NCI-H128 (cell line): ENCODE measurements around the gene CLSTN2.

Source experiments
- DNase-seq: peaks from one replicate; lab custom pipeline; 2025; ENCODE audit not compliant: unreplicated experiment; lab: John Stamatoyannopoulos, UW

CLSTN2 gene

GRCh38 chr3:140091143-140091542 lies 156.2 kb downstream of the CLSTN2 start:
- no peak for DNase-seq

DNA sequence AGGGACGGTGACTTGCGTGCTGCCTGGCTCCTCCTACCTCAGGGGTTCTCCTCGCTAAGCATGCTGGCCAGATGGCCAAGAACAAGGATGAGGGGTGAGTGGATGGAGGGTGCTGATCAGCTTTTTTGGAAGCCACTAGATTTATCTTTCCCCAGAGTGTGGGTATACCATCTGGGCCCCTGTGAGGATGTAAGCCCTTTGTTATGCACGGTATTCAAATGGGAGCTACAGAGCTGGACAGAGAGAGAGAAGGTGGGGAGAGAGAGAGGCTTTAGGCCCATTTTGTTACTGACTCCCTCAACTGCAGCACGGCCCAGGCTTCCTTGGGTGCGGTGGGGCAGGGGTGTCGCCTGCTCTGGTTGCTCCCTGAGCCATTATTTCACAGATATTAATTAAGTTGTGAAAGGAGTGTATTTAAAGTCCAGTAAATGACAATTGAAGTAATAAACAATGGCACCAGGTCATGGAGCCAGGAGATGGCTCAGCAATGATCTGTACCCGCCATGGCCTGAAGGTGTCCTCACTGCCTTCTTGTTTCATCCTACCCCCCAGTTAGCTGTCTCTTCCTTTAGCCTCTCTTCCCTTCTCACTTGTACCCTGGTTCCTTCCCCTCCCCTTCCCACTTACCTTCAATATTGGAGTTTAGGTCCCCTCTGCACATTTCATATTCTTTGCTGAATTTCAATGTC lies 158.0 kb downstream of the CLSTN2 start:
- DNase-seq = no peak

DNA sequence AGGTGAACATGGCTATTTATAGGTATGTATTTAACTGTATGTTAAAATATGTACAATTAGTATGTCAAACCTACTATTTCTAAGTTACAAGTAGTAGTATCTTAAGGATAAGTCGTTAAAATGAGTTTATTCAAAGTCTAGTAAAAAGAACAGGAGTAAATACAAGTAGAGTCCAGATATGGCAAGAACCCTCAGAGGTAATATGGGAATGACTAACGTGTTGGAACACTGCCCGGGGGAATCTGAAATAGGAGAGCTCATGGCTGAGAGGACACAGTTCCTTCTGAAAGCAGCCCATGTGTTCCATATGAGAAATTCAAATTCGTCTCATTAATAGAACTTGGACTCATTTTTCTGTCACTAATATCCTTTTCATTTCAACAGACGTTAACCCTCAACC lies 158.8 kb downstream of the CLSTN2 start:
- DNase-seq = no peak

DNA sequence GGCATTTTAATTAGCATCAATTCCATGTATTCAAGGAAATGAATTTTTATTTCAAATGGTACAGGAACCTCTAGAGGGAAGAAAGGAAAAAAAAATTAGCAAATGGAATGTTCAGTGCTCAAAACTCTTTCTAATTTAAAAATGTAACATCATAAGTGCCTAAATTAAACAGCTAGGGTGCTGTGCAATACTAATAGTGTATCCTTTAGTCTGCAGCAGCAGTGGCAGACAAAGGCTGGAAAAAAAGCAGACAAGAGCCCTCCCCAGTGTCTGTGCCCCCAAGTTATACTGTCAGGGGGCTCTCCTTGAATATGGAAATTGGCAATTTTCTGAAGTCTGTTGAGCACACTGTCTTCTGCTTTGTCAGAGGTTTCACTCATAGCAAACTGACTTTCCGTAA lies 159.5 kb downstream of the CLSTN2 start:
- DNase-seq = no peak

DNA sequence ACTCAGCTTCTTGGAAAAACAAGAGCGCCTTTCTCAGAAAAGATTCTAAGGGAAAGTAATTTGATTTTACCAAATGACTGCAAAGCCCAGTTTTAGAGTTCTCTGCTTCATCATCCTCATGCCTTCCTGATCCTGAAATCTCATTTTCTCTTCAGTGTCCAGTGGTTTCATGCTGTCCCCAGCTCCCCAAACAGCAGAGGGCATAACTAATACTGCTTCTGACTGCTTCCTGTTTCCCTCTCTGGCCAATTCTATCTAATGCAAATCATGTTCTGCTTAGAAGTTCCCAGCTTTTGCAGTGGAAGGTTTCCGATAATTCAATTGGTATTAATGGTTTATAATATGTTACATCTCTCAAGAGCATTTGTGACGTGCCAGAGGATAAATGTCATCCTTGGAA lies 161.1 kb downstream of the CLSTN2 start:
- no peak for DNase-seq

- no peak for DNase-seq
These were observed 163.1 kb downstream of the CLSTN2 start for GRCh38 chr3:140097874-140098635.

- DNase-seq = no peak
These were observed 165.5 kb downstream of the CLSTN2 start for GRCh38 chr3:140100479-140100878.

DNA sequence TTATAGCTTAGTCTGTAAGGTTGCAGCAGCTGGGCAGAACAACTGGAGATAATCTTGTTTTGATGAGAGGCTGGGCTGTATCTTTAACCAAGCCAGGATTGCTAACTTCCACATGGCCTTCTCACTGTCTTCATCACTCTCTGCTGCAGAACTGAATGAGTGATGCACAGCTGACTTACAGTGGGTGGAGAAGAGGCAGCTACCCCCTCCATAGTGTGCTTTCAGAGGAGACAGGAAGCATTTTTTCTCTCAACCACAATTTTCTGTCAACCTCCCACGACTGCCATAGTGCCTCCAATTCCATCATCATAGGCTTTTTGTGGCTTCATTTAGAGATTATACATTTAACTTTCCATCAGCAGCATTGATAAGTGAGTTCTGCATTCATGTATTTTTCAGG lies 168.2 kb downstream of the CLSTN2 start:
- no peak for DNase-seq

DNA sequence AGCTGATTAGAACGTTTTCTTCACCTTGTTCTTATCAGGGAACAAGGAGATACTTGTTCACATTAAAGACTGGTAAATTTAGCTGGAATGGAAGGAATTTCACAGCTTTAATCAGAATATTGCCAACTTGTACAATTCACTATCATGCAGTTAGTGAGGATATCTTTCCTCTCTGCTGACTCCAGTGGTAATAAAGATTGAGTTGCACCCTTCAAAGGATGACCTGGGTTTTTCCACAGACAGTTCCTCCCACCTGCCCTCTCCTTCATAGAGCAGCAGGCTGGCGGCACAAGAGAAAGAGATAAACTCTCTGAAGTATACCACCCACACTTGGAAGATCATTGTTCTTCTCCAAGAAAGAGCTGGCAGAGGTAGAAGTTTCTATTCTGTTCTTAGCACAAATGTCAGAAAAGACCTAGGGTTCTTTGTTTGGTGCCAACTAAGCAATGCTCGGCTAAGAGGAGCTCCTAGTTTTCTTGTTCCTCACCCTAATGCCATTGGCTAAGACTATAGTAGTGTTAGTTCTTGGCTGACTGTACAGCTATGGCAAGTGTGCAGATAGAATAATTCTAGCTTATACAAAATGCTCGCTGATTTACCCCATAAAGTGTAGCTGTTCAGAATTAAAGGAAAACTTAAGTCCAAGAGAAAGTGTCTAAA lies 169.1 kb downstream of the CLSTN2 start:
- DNase-seq = no peak

DNA sequence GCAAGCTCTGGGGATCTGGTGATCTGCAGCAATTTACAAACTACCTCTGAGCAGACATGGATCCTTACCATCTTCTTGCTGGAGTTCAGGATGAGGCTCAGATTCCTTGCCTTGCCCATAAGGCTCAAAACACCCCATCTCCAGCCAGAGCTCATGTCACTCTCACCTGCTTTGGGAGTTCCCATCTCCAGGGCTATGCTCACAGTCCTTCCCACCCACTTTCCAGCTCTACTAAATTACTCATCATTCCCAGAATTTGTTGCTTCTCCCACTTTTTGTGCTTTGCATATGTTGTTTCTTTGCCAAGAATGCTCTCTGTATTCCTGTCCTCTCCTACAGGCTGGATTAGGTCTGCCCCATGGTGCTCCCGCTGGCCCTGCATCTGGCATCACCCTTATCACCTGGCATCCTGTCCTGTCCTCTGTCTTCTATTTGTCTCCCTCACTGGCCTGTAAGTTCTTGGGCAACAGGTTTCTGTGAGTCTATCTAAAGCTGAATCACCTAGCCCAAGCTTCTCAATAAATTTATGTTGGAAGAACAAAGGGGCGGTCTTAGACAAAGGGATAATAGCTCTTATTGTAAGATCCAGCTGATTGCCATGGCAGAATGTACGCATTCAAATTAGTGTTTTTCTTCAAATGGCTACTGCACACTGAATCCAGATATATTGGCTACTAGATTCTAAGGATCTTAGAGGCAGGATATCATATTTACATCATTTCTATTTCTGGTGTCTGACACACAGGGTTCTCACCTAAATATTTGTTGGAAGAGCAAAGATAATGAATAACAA lies 179.2 kb downstream of the CLSTN2 start:
- DNase-seq = no peak

GRCh38 chr3:140114789-140115080 lies 179.8 kb downstream of the CLSTN2 start:
- DNase-seq = no peak

- DNase-seq = no peak
These were observed 182.1 kb downstream of the CLSTN2 start for GRCh38 chr3:140117096-140117526.

GRCh38 chr3:140122183-140122582 lies 187.2 kb downstream of the CLSTN2 start:
- DNase-seq = no peak

DNA sequence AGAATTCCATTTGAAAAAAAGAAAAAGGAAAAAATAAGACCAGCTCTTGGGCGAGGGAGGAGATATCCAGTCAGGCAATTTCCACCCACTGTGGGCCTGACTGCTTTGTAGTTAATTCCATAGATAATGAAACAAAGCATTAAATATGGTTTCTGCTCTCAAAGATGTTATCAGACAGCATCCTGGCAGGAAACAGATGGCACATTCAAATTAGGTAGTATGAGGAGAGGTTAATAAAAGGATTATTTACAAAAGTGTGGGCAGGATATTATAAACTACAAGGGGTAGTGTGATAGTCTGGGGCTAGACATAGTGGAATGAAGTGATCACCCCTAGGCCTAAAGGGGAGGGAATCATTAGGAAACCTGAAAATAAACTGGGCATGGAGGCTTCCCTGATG lies 193.2 kb downstream of the CLSTN2 start:
- DNase-seq = no peak

DNA sequence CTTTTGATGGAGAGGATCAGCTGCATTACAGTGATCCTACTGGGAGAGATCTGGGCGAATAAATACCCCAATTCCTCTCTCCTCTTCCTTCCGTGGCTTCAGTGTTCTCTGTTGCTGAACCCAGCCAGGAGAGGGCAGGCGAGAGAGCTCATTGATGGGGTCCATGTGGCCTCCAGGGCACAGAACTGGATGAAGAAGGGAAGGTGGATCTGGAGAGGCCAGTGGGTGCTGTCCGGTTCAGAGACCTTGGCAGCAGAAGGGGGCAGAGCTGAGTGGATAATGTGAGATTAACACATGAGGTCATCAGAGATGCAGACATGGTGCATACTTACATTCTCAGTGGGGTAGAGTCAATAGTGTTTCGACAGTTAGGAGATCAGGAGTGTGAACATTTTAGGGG lies 193.6 kb downstream of the CLSTN2 start:
- no peak for DNase-seq

DNA sequence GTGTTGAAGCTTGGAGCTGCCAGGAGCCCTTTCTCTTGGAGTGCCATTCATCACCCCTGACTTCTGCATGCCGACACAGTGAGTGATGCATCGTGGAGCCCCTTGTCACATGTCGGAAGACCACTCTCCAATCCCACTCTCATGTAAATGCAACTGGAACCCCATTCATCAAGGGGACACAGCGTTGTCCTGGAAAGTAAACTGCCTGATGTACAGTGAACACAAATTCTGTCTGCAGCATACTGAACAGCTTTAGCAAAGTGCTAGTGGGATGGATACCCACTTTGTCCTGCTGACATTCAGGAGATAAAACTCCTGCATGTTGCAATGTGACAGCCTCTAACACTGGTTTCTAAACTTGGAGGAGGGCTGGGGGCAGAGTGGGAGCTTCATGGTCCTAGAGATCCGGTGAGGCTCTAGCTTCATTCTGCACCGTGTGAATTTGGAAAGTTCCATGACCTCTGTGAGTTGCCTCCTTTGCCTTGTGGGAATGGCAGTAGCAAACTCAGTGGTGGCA lies 194.8 kb downstream of the CLSTN2 start:
- DNase-seq = no peak

DNA sequence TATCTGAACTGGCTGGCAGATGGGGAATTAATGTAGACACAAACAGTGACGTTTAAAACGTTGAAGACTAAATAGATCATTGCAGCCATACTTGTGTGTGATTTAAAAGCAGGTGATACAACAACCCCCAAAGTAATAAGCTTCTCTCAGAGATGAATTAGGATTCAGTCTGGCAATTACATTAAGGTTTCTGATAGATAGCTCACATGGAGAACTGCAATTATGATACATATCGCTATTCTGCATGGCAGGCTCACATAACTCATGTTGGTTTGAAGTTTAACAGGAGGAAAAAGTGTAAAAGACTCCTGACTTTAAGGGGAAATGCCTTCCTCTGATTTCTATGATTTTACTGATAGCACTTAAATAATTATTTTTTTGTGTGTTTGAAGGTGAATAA lies 196.9 kb downstream of the CLSTN2 start:
- no peak for DNase-seq

DNA sequence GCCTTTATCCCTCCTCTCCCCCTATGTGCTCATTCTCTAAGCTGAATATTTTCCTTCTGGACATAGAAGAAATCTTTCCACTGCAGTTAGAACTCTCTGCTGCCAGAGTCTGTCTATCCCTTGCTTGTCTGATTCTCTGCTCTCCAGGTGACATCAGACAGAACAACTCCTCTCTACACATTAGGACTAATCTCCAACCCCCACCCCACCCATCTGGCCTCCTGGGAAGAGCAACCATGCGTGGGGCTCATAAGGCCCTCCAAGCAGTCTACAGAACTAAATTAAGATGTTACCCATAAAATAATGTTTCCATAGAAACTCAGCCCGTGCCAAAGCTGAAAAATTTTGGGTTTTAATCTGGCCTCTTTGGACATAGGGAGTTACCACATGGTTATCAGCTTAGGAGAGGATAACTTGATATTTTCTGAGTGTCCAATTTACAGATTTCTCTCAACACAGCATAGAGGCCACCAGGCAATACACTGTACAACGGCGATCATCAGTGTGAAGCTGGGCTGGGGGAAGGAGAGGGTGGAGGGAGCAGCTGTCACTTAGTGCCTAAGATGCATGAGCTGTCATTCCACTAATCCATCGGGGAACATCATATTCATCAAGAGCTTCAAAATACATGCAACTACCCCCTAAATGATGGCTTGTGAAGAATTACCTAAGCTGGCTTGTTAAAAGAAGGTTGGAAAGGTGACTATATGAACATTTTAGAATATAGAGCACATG lies 199.4 kb downstream of the CLSTN2 start:
- DNase-seq = no peak

DNA sequence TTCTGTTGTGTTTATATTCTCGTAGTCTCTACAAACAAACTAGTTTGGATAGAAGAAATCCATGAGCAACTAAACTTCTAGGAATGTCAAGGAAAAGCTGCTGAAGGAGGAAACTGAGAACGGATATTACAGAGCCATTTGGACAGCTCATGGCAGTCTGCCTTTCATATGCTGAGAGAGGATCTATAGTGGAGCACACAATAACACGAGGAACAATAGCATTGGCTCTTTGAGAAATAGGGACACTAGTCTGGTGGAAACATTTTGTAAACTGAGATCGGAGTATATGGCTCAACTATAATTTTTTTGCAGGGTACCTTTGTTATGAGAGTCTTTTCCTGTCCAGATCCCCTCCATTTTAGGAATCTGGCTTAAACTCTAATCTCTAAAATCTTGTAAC lies 200.5 kb downstream of the CLSTN2 start:
- DNase-seq = no peak

DNA sequence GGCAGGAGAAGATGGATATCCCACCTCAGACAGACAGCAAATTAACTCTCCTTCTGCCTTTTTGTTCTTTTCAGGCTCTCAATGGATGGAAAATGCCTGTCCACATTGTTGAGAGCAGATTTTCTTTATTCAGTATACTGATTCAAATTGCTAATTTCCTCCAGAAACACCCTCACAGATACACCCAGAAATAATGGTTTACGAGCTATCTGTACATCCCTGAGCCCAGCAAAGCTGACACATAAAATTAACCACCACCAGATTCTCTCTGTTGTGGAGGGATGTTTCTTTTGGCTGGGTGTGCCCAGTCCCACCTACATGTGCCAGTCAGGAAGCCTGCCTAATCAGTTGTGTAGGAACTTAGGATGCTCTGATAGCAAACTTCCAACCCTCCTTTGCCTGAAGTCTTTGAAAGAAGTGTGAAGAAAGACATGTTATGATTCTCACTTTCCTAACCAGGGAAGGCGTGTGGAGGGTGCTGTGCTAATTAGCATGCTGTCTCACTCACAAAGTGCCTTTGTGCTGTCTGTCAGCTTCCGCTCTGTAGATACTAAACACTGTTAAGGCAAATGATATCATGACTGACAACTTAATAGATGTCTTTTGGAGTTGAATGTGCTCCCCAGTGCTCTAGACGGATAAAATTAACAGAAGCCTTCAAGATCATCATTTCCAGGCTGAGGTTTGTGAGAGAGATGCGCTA lies 208.5 kb downstream of the CLSTN2 start:
- DNase-seq = no peak
